Endothelial cell (in vitro differentiated cells): Measurements from ENCODE around the gene EEF1A2. TPM values are rescaled to one million over a fixed set of nuclear protein-coding genes. Genes with fewer than 3 reads are reported as not detected.

Experiments used
- DNase-seq: peaks from one replicate; pipeline ENCODE4 v3.0.0; 2021; ENCODE audit warnings: low spot score
- H3K27ac Mint-ChIP-seq: one replicate; pipeline ENCODE4 v1.8.0; 2021; ENCODE audit warnings: mixed read lengths, inconsistent platforms; ENCODE audit not compliant: unreplicated experiment
- H3K27me3 Mint-ChIP-seq: one replicate; pipeline ENCODE4 v1.8.0; 2021; ENCODE audit warnings: mild to moderate bottlenecking, moderate library complexity, mixed read lengths, inconsistent platforms; ENCODE audit not compliant: unreplicated experiment
- H3K36me3 Mint-ChIP-seq: one replicate; pipeline ENCODE4 v1.8.0; 2021; ENCODE audit warnings: mild to moderate bottlenecking, low read depth, mixed read lengths, inconsistent platforms; ENCODE audit not compliant: unreplicated experiment
- H3K4me1 Mint-ChIP-seq: one replicate; pipeline ENCODE4 v1.8.0; 2021; ENCODE audit warnings: mild to moderate bottlenecking, mixed read lengths, inconsistent platforms; ENCODE audit not compliant: unreplicated experiment
- H3K4me3 Mint-ChIP-seq: one replicate; pipeline ENCODE4 v1.8.0; 2021; ENCODE audit warnings: mild to moderate bottlenecking, mixed read lengths, inconsistent platforms; ENCODE audit not compliant: unreplicated experiment
- H3K9me3 Mint-ChIP-seq: one replicate; pipeline ENCODE4 v1.8.0; 2021; ENCODE audit warnings: mixed read lengths, inconsistent platforms; ENCODE audit not compliant: unreplicated experiment
- total RNA-seq: library from RNA; stranded (reverse); fragmentation: NEBNext Ultra II Directional; extraction: Animal tissue kit (Norgen Biotek cat#: 25700); gene quantifications from one replicate; pipeline ENCODE4 v1.2.1, GENCODE V29; 2021; ENCODE audit not compliant: unreplicated experiment
- TF ChIP-seq, protein P1 (sequence below): fragments of 200-600 bp; sonication (generic); IDR thresholded peaks from one replicate; pipeline ENCODE4 v1.5.0; 2021; ENCODE audit warnings: antibody characterized with exemption; ENCODE audit not compliant: unreplicated experiment

The EEF1A2 gene
- total RNA-seq, 1 donor from 2014 or later = 0.31 TPM

DNA sequence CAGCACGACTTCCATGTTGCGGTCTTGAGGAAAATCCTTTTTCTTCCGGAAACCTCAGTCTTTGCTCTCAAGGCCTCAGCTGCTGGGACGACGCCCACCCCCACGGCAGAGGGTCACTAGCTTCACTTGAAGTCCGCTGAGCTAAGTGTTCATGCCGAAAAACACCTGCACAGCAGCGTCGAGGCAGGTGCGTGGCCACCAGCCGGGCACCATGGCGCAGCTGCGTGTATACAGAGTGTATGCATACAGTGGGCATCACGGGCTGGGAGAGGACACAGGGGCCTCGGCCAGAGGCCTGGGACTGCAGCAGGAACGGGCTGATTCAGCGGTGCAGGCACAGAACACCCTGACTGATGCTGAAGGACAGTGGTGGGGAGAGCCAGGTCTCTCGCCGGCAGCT is 46.5 kb downstream of the EEF1A2 start:
- TF ChIP-seq, protein P1, sequence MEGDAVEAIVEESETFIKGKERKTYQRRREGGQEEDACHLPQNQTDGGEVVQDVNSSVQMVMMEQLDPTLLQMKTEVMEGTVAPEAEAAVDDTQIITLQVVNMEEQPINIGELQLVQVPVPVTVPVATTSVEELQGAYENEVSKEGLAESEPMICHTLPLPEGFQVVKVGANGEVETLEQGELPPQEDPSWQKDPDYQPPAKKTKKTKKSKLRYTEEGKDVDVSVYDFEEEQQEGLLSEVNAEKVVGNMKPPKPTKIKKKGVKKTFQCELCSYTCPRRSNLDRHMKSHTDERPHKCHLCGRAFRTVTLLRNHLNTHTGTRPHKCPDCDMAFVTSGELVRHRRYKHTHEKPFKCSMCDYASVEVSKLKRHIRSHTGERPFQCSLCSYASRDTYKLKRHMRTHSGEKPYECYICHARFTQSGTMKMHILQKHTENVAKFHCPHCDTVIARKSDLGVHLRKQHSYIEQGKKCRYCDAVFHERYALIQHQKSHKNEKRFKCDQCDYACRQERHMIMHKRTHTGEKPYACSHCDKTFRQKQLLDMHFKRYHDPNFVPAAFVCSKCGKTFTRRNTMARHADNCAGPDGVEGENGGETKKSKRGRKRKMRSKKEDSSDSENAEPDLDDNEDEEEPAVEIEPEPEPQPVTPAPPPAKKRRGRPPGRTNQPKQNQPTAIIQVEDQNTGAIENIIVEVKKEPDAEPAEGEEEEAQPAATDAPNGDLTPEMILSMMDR = no peak
- H3K4me1 Mint-ChIP-seq = no peaks in the 10 kb centered on the region
- H3K27ac Mint-ChIP-seq = no peak overlapping the region
- H3K4me3 Mint-ChIP-seq = no peak overlapping the region
- peaks cover 4% of the 10 kb centered on the region for H3K27me3 Mint-ChIP-seq
- H3K9me3 Mint-ChIP-seq = no peaks in the 10 kb centered on the region
- no peak for DNase-seq
- H3K36me3 Mint-ChIP-seq = no peaks in the 10 kb centered on the region

DNA sequence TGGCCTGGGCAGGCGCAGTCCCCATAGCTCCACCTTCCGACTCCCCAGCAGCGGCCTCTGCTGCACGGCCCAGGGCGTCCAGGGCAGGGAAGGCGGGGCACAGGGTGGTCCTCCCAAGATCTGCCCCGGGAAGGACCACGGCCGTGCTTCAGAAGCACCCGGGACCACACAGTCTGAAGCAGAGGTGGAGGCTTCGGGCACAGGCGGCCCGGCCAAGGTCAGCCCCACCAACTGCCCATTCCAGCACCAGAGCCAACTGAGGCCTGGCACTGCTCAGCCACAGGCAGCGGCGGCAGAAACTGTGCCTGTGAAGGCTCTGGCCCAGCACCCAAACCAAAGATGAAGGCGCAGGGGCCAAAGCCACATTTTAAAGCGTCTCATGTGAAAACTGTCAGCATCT is 47.1 kb downstream of the EEF1A2 start:
- Mint-ChIP-seq H3K4me3 (no peak overlapping the region), H3K36me3 (no peaks in the 10 kb centered on the region), H3K27ac (no peak overlapping the region), H3K4me1 (no peaks in the 10 kb centered on the region), H3K9me3 (no peaks in the 10 kb centered on the region), H3K27me3 (peaks cover 4% of the 10 kb centered on the region)
- no peak for DNase-seq
- TF ChIP-seq, protein P1 = no peak

DNA sequence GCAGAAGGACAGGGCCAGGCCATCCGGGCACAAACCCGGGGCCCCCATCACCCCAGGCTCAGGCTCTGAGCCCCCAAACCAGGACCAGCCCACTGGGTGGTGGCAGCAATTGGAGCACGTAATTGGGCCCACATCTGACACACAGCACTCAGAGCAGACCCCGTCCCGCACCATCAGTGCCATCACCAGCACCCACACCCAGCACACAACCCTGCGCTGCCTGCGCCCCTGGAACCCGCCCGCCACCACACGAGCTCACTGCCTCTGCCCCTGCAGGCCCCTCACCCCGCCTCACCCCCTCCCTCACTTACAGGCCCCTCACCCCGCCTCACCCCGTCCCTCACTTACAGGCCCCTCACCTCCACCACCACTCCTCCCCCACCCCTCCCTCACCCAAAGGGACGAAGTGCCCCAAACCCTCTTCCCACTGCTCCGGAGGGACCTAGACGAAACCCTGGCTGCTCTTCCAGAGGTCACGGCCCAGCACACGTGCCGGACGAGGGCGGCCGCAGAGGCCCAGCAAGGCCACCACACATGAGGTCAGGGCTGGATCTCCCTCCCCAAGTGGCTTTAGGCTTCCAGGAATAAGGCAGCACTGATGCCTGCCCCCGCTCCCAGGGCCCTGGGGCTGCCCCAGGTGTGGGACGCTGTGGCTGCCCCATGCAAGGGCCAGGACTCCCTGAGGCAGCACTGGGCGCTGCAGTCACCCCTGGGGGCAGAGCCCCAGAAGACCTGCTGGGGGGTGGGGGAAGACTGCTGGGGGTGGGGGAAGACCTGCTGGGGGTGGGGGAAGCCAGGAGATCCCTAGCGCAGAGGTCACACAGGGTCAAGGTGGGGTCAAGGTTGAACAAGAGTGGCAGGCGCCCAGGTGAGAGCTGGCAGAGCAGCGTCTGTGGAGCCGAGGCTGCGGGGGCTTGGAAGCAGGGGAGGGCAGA is 48.8 kb downstream of the EEF1A2 start:
- no peaks in the 10 kb centered on the region for H3K4me1 Mint-ChIP-seq
- DNase-seq = no peak

DNA sequence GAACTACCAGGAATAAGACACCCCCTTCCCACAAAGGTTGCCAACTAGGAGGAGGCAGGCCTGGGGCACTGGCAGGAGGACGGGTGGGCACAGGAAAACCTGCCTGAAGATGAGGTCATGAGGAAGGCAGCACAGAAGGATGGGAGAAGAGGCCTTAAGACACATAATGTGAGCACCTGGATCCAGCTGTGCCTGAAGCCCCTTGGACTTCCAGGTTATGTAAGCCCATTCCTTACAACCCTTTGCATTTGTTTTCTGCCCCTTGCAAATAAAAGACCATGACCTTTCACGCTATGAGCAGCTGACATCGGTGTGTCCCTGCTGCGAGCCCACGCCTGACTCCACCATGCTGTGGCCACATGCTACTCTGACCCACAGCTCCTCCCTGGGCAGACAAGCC is 49.9 kb downstream of the EEF1A2 start:
- no peaks in the 10 kb centered on the region for H3K36me3 Mint-ChIP-seq
- no peaks in the 10 kb centered on the region for H3K4me1 Mint-ChIP-seq
- H3K4me3 Mint-ChIP-seq = no peak overlapping the region
- TF ChIP-seq, protein P1 = no peak
- H3K9me3 Mint-ChIP-seq = no peaks in the 10 kb centered on the region
- no peak for DNase-seq
- H3K27me3 Mint-ChIP-seq = no peaks in the 10 kb centered on the region
- no peak overlapping the region for H3K27ac Mint-ChIP-seq

More for the DNA sequence above, 48.8 kb downstream of the EEF1A2 start:
- Mint-ChIP-seq H3K36me3 (no peaks in the 10 kb centered on the region), H3K27ac (no peak overlapping the region), H3K9me3 (no peaks in the 10 kb centered on the region), H3K27me3 (peaks cover 4% of the 10 kb centered on the region), H3K4me3 (no peak overlapping the region)
- TF ChIP-seq, protein P1 = no peak

DNA sequence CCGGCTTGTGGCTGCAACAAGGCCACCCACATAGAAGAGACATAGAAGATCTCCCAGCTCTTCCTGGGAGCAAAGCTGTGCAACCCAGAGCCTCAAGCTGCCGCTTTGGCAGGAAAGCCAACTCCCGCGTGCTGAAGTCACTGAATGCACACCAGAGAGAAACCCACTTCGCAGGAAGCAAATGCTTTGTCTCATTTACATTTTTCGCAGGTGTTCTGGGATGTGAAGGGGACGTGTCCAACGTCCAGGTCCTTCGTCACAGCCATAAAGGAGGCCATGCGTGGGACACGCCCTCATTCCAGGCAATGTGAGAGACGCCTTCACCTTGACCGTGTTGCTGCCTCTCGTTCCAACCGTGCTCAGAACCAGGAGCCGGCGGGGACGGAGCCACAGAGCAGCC is 50.9 kb downstream of the EEF1A2 start:
- Mint-ChIP-seq H3K4me1 (no peaks in the 10 kb centered on the region), H3K27me3 (no peaks in the 10 kb centered on the region), H3K4me3 (no peak overlapping the region), H3K36me3 (peaks cover 3% of the 10 kb centered on the region), H3K27ac (peak overlapping the region; percentile 30), H3K9me3 (no peaks in the 10 kb centered on the region)
- DNase-seq = no peak
- TF ChIP-seq, protein P1 = no peak
